Dermis blood vessel endothelial cell (primary cell): ENCODE data around the gene MOB3B. TPM values are rescaled to one million over a fixed set of nuclear protein-coding genes. Genes with fewer than 3 reads are reported as not detected.

Experiments used
- DNase-seq: peaks from one replicate; pipeline ENCODE4 v3.0.0; 2010
- total RNA-seq: library from RNA; depleted of rRNA; stranded (reverse); fragments of >200 nt; gene quantifications from 2 replicates; pipeline ENCODE4 v1.2.3, GENCODE V29; 2014

MOB3B gene
- 0.85 and 2.1 TPM in 2 replicates for total RNA-seq

DNA sequence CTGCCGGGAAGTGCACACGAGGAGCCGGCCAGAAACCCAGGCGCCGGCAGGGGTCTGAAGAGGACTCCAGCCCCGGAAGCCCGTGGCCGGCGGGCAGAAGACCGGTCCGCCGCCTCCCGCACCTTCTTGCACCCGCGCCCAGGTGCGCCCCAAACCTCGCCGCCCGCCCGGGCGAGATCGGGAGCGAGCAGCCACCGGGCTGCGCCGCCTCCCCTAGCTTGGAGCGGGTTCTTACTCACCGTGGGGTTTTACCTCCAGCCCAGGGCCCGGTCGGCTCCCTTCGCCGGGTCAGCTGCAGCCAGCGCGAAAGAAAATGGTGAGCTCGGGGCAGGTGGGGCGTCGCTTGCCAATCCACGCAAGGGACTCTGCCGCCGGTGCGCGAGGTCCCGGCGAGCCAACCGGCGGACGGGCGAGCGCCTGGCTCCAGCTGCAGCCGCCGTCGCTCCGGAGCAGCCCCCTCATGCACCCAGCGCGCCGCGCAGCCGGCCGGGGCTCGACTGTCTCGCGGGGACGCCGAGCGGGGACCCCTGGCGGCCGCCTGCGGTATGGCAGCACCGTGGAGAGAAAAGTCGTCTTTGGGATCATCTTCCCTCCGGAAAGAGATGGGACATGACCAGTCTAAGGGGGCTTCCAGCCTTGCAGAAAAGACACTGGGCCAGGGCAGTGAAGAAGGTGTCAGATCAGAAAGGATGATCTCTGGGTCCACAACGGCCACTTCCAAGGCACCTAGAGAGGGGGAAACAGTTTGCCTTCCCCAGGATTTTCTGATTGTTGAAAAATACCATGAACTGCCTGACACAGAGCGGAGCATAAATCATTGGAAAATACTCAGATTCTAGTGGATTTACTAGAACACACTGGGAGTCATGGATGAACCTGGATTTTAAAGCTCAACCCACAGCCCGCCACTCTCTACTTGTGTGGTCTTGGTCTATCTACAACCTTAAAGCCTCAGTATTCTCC, at the start of gene MOB3B:
MOB3B (minus strand) TSS at position 499 of the 963 bp plus-strand sequence. CDS start 74,264 bp downstream, outside the sequence.
- peak; percentile 77 for DNase-seq

DNA sequence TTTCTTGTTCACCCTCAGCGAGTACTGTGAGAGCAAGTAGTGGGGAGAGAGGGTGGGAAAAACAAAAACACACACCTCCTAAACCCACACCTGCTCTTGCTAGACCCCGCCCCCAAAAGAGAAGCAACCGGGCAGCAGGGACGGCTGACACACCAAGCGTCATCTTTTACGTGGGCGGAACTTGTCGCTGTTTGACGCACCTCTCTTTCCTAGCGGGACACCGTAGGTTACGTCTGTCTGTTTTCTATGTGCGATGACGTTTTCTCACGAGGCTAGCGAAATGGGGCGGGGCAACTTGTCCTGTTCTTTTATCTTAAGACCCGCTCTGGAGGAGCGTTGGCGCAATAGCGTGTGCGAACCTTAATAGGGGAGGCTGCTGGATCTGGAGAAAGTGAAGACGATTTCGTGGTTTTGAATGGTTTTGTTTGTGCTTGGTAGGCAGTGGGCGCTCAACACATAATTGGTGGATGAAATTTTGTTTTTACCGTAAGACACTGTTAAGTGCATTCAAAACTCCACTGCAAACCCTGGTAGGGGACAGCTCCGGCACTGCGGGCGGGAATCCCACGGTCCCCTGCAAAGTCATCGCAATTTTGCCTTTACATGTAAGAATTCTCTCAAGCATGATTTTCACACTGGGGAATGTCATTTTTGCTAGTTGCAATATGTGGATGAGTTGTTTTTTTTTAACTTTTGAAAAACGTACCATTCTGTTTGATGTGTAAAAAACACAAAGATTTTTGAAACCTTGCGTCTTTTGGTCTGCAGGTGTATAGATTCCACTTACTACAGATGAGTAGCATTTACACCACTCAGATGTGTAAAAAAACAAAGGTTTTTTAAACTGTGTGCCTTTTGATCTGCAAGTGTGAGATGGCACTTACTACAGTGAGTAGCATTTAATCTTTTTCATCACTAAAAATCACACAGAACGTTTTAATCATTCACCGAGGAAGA, 44.3 kb upstream of the MOB3B start:
- peak; percentile 100 for DNase-seq

DNA sequence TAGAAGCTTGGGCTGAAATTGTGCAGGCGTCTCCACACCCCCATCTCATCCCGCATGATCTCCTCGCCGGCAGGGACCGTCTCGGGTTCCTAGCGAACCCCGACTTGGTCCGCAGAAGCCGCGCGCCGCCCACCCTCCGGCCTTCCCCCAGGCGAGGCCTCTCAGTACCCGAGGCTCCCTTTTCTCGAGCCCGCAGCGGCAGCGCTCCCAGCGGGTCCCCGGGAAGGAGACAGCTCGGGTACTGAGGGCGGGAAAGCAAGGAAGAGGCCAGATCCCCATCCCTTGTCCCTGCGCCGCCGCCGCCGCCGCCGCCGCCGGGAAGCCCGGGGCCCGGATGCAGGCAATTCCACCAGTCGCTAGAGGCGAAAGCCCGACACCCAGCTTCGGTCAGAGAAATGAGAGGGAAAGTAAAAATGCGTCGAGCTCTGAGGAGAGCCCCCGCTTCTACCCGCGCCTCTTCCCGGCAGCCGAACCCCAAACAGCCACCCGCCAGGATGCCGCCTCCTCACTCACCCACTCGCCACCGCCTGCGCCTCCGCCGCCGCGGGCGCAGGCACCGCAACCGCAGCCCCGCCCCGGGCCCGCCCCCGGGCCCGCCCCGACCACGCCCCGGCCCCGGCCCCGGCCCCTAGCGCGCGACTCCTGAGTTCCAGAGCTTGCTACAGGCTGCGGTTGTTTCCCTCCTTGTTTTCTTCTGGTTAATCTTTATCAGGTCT, 43.5 kb upstream of the MOB3B start, which contains the start of gene C9orf72:
C9orf72 (minus strand) TSS at position 564 of the 716 bp plus-strand sequence. CDS start 6,361 bp downstream, outside the sequence.
- no peak for DNase-seq

GRCh38 chr9:27572566-27572917, 42.9 kb upstream of the MOB3B start:
- DNase-seq: peak; percentile 53

DNA sequence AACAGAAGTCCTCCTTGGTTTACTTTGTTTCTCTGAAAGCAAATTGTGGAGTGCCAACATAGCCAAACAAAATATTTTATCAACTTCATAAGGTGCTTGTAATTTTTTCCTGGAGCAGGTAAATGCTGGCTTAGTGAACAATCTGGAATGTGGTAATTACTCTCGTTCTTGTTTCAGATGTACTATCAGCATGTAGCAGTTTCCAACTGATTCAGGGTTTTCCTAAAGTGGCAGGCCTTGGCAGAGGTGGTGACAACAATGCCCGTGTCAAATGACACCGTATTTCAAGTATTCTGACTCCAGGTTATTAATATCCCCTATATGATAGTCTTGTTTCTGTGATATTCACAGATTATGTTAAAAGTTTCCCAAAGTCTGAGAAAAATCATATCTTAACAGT, 42.4 kb upstream of the MOB3B start:
- no peak for DNase-seq

GRCh38 chr9:27571011-27571410, 41.4 kb upstream of the MOB3B start:
- no peak for DNase-seq

- DNase-seq: no peak
Observed at GRCh38 chr9:27569406-27569805, 39.8 kb upstream of the MOB3B start.

DNA sequence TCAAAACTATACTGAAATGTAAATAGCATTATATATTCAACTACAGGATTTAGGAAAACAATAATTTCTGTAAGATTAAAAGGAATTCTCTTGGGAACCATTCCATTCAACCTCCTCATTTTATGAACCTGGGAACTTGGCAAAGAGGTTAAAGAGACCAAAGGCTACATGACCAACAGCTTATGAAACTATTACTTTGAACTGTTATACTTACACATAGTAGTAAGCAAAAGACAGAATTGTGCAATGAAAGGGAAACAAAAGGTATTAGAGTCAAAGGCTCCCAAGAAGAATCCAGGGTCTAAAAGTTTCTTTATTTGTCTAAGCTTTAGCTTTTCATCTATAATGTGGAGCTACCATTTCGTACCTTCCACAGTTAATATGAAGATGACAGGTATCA, 36.5 kb upstream of the MOB3B start:
- DNase-seq: no peak

GRCh38 chr9:27565696-27566095, 36.1 kb upstream of the MOB3B start:
- no peak for DNase-seq

GRCh38 chr9:27564670-27565069, 35.1 kb upstream of the MOB3B start:
- DNase-seq: no peak

DNA sequence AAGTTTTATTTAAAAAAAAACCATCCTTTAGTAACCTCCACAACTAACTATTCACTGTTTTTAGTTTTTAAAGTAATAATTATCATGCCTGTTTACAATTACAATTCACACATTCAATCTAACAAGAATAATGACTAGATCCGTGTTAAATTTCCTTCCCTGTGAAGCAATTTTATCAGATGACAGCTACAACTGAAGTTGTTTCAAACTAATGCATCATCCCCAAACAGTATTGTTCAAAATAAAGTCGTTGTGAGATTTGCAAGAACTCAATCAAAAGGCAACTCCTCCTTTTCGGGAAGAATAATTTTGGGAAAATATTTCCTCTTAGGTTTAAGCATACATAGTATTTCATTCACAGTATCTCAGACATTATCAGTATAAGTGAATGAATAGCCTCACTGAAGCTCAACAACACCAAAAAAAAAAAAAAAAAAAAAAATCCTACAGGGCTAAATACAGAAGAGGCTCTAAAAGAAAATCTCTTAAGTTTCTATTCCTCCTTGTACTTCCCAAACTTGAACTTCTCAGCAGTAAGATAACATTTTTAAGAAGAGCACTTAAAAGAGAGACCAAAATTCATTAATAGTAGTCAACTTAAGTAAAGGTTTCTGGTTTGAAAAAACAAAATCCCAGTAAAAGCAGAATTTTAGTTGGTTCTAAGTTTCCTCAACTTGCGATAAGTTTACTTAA, 34.3 kb upstream of the MOB3B start:
- DNase-seq: no peak

GRCh38 chr9:27561685-27562084, 32.1 kb upstream of the MOB3B start:
- DNase-seq: no peak

DNA sequence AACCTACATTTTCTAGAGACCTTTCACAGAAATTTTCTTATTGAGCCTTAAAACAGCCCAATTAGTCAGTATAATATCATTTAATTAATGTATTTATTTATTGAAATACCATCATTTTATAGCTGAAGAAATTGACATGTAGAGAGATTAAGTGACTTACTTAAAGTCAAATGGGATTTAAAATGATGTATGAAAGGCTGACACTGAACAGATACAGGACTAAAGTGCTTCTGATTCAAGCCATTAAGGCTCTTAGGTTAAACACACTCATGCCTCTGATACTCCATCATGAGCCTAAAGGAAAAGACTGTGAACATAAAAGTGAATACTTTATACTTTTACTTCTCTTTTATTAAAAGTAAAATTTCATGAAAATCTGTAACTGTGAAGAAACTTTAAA, 30.8 kb upstream of the MOB3B start:
- no peak for DNase-seq

DNA sequence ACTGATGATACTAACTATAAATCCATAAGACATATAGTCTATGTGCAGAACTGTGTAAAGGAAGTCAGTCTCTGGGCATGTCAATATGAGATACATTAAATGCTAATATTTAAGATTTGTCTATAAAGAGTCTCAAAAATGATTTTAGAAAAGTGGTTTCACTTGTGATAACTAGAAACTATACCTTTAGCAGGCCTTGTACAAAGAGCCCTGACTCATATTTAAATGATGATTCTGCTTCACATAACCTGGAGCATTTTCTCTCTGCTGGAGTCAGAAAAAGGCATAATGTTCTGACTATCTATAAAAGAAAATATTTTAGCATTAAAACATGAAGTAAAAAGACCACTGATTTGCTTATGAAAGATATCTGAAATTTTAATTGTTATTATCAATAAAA, 28.7 kb upstream of the MOB3B start:
- DNase-seq: no peak

DNA sequence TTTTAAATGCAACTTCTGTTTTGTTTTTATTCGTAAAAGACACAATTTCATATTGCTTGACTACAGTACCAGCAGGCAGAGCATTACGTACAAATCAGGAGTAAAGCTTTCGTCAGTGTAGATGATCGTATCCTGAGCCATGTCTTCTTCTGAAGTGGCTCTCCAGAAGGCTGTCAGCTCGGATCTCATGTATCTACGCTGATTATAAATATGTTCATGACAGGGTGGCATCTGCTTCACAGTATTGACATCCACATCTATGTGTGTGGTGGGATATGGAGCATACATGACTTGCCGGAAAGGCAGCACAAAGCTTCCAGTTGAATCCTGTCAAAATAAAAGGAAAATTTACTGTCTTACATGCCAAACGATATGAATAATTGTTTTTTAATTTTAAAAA, 26.9 kb upstream of the MOB3B start:
- no peak for DNase-seq

GRCh38 chr9:27554712-27555111, 25.1 kb upstream of the MOB3B start:
- no peak for DNase-seq

DNA sequence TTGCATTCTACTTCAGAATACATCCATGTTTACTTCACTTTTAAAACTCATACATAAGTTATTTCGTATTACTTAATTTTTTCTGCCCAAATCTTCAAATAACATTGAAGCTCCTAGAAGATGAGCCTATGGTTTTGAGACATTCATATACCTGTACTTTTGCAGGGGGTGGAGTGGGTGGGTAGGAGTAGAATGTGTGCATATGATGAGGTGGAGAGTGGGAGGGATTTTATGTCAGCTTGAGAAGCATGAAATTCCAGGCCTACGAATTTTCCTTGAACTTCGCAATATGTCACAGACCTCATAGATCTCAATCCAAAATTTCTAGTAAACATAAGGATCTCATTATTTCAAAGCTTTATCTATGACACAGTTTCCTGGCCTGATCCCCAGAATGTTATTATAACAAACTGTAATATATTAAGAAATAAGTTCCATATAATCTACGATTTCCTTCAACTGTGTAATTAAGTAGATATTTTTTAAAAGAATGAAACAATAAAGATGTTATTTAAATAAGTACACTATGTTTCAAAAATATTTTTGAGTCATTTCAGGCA, 19.7 kb upstream of the MOB3B start:
- no peak for DNase-seq

DNA sequence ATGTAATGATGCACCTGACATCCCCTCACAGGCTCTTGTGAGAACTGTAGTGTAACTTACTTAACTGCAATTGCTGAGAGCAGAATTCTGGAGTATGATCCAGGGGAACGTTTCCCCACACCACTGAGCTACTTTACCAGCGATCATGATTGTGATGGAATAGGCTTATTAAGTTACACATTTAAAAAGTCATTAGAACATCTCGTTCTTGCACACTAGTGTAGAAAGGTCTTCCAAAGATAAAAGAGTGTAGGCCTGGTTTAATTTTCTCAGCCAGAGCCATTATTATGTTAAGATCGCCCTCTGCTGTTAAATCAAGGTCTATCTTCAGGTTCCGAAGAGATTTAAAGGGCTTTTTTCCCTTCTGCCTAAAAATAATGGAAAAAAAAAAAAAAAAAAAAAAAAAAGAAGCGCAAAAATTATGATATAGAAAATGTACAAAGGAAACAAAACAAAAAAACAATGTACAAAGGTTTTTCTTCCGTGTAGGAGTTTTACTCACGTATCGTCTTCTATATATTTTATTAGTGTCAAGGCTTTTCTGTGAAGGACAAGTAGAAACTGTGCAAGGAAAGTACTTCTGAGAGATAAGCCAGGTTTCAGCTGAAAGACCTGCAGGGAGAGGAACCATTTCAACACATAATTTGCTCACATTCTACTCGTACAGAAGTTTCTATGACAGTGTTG, 18.6 kb upstream of the MOB3B start:
- peak; percentile 57 for DNase-seq

DNA sequence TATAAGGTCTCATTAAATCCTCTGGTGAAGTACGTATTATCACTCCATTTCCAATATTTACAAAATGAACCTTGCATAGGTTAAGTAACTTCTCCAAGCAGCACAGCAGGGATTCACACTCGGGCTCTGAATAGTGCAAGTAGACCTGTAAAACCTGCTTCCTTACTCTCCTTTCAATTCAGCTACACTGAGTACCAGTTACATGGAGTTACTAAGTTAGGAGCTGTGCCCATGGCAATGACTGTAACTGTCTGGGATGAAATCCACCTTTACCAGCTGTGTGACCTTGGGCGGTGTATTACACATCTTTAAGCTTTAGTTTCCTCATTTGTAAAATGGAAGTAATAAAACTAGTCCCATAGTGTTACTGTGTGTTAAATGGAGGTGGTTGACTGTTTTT, 15.9 kb upstream of the MOB3B start:
- DNase-seq: no peak

GRCh38 chr9:27542508-27542907, 12.9 kb upstream of the MOB3B start:
- no peak for DNase-seq

- no peak for DNase-seq
Observed at GRCh38 chr9:27541740-27542139, 12.1 kb upstream of the MOB3B start.
